ENCODE measurements around the gene BCL7A. TPM values are rescaled to one million over a fixed set of nuclear protein-coding genes. Genes with fewer than 3 reads are reported as not detected.

Gene BCL7A
- total RNA-seq, 2 experiments from 2014 or later, result 6.3 to 7.3 TPM

Other genes starting within 250 kb of the BCL7A start
- 100 to 1,000 TPM; 144 to 157 TPM for gene RHOF, start 228.2 kb upstream of the BCL7A start, total RNA-seq
- gene SETD1B, start 217.9 kb upstream of the BCL7A start, total RNA-seq, result 10 to 100 TPM; 45.0 to 46.8 TPM
- not detected for gene HPD, start 163.0 kb upstream of the BCL7A start, total RNA-seq
- 10 to 100 TPM; 50.8 to 57.9 TPM for gene PSMD9, start 133.1 kb upstream of the BCL7A start, total RNA-seq
- gene CFAP251, start 103.3 kb upstream of the BCL7A start, total RNA-seq, result 1 to 10 TPM; 1.4 TPM
- gene MLXIP, start 56.9 kb downstream of the BCL7A start, total RNA-seq, result 10 to 100 TPM; 61.0 to 61.7 TPM
- gene IL31, start 152.3 kb downstream of the BCL7A start, total RNA-seq, result not detected
- gene LRRC43, start 161.2 kb downstream of the BCL7A start, total RNA-seq, result under 1 TPM in 1 of 2 experiments, not detected in 1; 0.50 TPM
- 1 to 10 TPM; 1.1 to 1.6 TPM for gene B3GNT4, start 181.8 kb downstream of the BCL7A start, total RNA-seq
- 10 to 100 TPM; 44.4 to 45.5 TPM for gene DIABLO, start 204.2 kb downstream of the BCL7A start, total RNA-seq
- gene VPS33A, start 244.6 kb downstream of the BCL7A start, total RNA-seq, result 10 to 100 TPM; 27.8 to 29.7 TPM

Data from activated naive CD8-positive, alpha-beta T cell treated with anti-CD3 and anti-CD28 coated beads, Interleukin-2, amount 10 ng/mL, durations not matched to agents 7 days and 5 days (primary cell).